GM23338 (cell line): ENCODE measurements around the gene PRSS21. TPM values are rescaled to one million over a fixed set of nuclear protein-coding genes. Genes with fewer than 3 reads are reported as not detected.

ENCODE experiments used
- ATAC-seq: fragments of 200-7000 bp; cut with Tn5 transposase; 3 replicates; pipeline ENCODE4 v1.9.1; 2020
- DNase-seq: peaks from one replicate; pipeline ENCODE4 v3.0.0-alpha.2; 2015; ENCODE audit warnings: low spot score
- H2AFZ ChIP-seq: fragments of 200-600 bp; sonication (generic); 2 replicates; pipeline ENCODE4 v1.8.0; 2016; ENCODE audit warnings: antibody characterized with exemption, mild to moderate bottlenecking, moderate library complexity
- H3F3A ChIP-seq: fragments of 200-600 bp; sonication (generic); replicated peaks from 2 replicates; pipeline ENCODE4 v1.8.0; 2017; ENCODE audit warnings: antibody characterized with exemption, mixed run types, low read depth
- H3K27ac ChIP-seq: fragments of 200-600 bp; sonication (generic); 2 replicates; pipeline ENCODE4 v1.6.1; 2016; ENCODE audit warnings: low read depth
- H3K27me3 ChIP-seq: fragments of 200-600 bp; sonication (generic); 2 replicates; pipeline ENCODE4 v1.8.0; 2016; ENCODE audit warnings: mild to moderate bottlenecking, mixed run types, moderate library complexity; ENCODE audit not compliant: insufficient read depth
- H3K36me3 ChIP-seq: fragments of 200-600 bp; sonication (generic); 2 replicates; pipeline ENCODE4 v1.8.0; 2016; ENCODE audit warnings: mild to moderate bottlenecking; ENCODE audit not compliant: insufficient read depth
- H3K4me1 ChIP-seq: fragments of 200-600 bp; sonication (generic); 2 replicates; pipeline ENCODE4 v1.8.0; 2016; ENCODE audit warnings: mild to moderate bottlenecking, moderate library complexity; ENCODE audit not compliant: insufficient read depth
- H3K4me2 ChIP-seq: fragments of 200-600 bp; sonication (generic); 2 replicates; pipeline ENCODE4 v1.7.1; 2017; ENCODE audit warnings: mixed run types
- H3K4me3 ChIP-seq: fragments of 200-600 bp; sonication (generic); 2 replicates; pipeline ENCODE4 v1.6.1; 2016; ENCODE audit warnings: mixed run types
- H3K79me2 ChIP-seq: fragments of 200-600 bp; sonication (generic); replicated peaks from 2 replicates; pipeline ENCODE4 v1.8.0; 2017; ENCODE audit warnings: mild to moderate bottlenecking; ENCODE audit not compliant: insufficient read depth
- H3K9me2 ChIP-seq: fragments of 200-600 bp; sonication (generic); 2 replicates; pipeline ENCODE4 v1.8.0; 2017; ENCODE audit not compliant: insufficient read depth
- H4K20me1 ChIP-seq: fragments of 200-600 bp; sonication (generic); replicated peaks from 2 replicates; pipeline ENCODE4 v1.8.0; 2017; ENCODE audit warnings: mild to moderate bottlenecking; ENCODE audit not compliant: insufficient read depth
- H3K27ac Mint-ChIP-seq: 2 replicates; pipeline ENCODE4 v1.8.0; 2020; ENCODE audit warnings: inconsistent platforms, mild to moderate bottlenecking, moderate library complexity, mixed read lengths
- H3K27me3 Mint-ChIP-seq: 3 replicates; pipeline ENCODE4 v1.8.0; 2022; ENCODE audit warnings: low read depth, mild to moderate bottlenecking, moderate library complexity, mixed read lengths, inconsistent platforms; ENCODE audit not compliant: insufficient read depth, poor library complexity
- H3K36me3 Mint-ChIP-seq: 3 replicates; pipeline ENCODE4 v1.8.0; 2021; ENCODE audit warnings: low read depth, mild to moderate bottlenecking, inconsistent platforms, moderate library complexity, mixed read lengths
- H3K4me1 Mint-ChIP-seq: 3 replicates; pipeline ENCODE4 v1.8.0; 2020; ENCODE audit warnings: mild to moderate bottlenecking, inconsistent platforms, mixed read lengths
- H3K4me3 Mint-ChIP-seq: 3 replicates; pipeline ENCODE4 v1.8.0; 2021; ENCODE audit warnings: moderate library complexity, mild to moderate bottlenecking, inconsistent platforms, mixed read lengths
- H3K9me3 Mint-ChIP-seq: 3 replicates; pipeline ENCODE4 v1.8.0; 2020; ENCODE audit warnings: moderate library complexity, mild to moderate bottlenecking, inconsistent platforms, mixed read lengths
- CREB1 ChIP-seq: fragments of 250-450 bp; sonication (Bioruptor Pico); IDR thresholded peaks from 2 replicates; pipeline ENCODE4 v1.5.0; 2020; ENCODE audit warnings: low read depth, mild to moderate bottlenecking, moderate library complexity
- CTCF ChIP-seq, 2 experiments: fragments of 200-600 bp in 1 of 2; sonication (generic) in 1 of 2; conservative IDR thresholded peaks; 2 replicates each; pipeline versions ENCODE4 v1.5.1 to v1.6.1; 2016 to 2017; ENCODE audit warnings: antibody characterized with exemption in 2 of 2, low read depth in 2 of 2, mild to moderate bottlenecking in 2 of 2, moderate library complexity in 1 of 2
- ETS1 ChIP-seq: IDR thresholded peaks from 2 replicates; pipeline ENCODE4 v1.6.1; 2016; ENCODE audit warnings: antibody characterized with exemption
- EZH2 ChIP-seq: fragments of 200-600 bp; sonication (generic); IDR thresholded peaks from one replicate; pipeline ENCODE4 v1.8.0; 2017; ENCODE audit warnings: antibody characterized with exemption, mild to moderate bottlenecking, low read depth; ENCODE audit not compliant: unreplicated experiment
- EZH2phosphoT487 ChIP-seq: fragments of 200-600 bp; sonication (generic); IDR thresholded peaks from one replicate; pipeline ENCODE4 v1.8.1; 2018; ENCODE audit warnings: antibody characterized with exemption; ENCODE audit not compliant: unreplicated experiment
- NANOG ChIP-seq: IDR thresholded peaks from 2 replicates; pipeline ENCODE4 v1.6.1; 2016; ENCODE audit warnings: antibody characterized with exemption, borderline replicate concordance
- POLR2AphosphoS5 ChIP-seq: IDR thresholded peaks from 2 replicates; pipeline ENCODE4 v1.6.1; 2016; ENCODE audit warnings: antibody characterized with exemption, low read depth
- STAT1 ChIP-seq: IDR thresholded peaks from one replicate; pipeline ENCODE4 v1.6.1; 2016; ENCODE audit warnings: antibody characterized with exemption; ENCODE audit not compliant: unreplicated experiment
- ZNF114 ChIP-seq: fragments of 250-450 bp; sonication (Bioruptor Pico); IDR thresholded peaks from 2 replicates; pipeline ENCODE4 v1.5.0; 2020; ENCODE audit warnings: mild to moderate bottlenecking, moderate library complexity
- ZNF331 ChIP-seq: fragments of 250-450 bp; sonication (Bioruptor Pico); IDR thresholded peaks from 2 replicates; pipeline ENCODE4 v1.5.0; 2020; ENCODE audit warnings: low read depth, mild to moderate bottlenecking, moderate library complexity
- ZNF462 ChIP-seq: fragments of 250-450 bp; sonication (Bioruptor Pico); IDR thresholded peaks from 2 replicates; pipeline ENCODE4 v1.5.0; 2020; ENCODE audit warnings: mild to moderate bottlenecking, moderate library complexity
- polyA plus RNA-seq: library from polyadenylated mRNA; unstranded; fragments of >200 nt; fragmentation: Nextera tagmentation; extraction: Ambion mirVana; gene quantifications from 2 replicates; pipeline ENCODE4 v1.2.1, GENCODE V29; 2016
- total RNA-seq: library from RNA; depleted of rRNA; stranded (reverse); fragments of >200 nt; shearing (Covaris generic); gene quantifications from 2 replicates; pipeline ENCODE4 v1.2.3, GENCODE V29; 2014

Gene PRSS21
- total and polyA plus RNA-seq, 2 experiments from 2014 or later = 2.4 to 3.1 TPM

GRCh38 chr16:2824626-2825025 lies 7.6 kb downstream of the PRSS21 start:
- Mint-ChIP-seq H3K27me3 (peaks cover 5% of the 10 kb centered on the region), H3K9me3 (no peaks in the 10 kb centered on the region), H3K4me3 (no peak overlapping the region; the same call in 2 of the 3 replicates), H3K36me3 (no peaks in the 10 kb centered on the region), H3K27ac (no peak overlapping the region), H3K4me1 (no peaks in the 10 kb centered on the region)
- Histone ChIP-seq H3K4me2 (no peak overlapping the region), H3K27me3 (no peaks in the 10 kb centered on the region), H3K27ac (no peak overlapping the region), H3F3A (no peaks in the 10 kb centered on the region), H3K36me3 (no peaks in the 10 kb centered on the region), H3K9me2 (no peaks in the 10 kb centered on the region), H3K4me1 (no peaks in the 10 kb centered on the region), H3K79me2 (no peaks in the 10 kb centered on the region), H2AFZ (no peak overlapping the region), H3K4me3 (no peak overlapping the region), H4K20me1 (no peaks in the 10 kb centered on the region)
- ATAC-seq (no peak), DNase-seq (no peak)
- TF ChIP-seq EZH2phosphoT487 = no peak
- no peak for TF ChIP-seq STAT1

- H3K36me3 ChIP-seq = no peaks in the 10 kb centered on the region
- ATAC-seq = no peak
- Mint-ChIP-seq H3K4me1 (no peaks in the 10 kb centered on the region), H3K27ac (no peak overlapping the region), H3K27me3 (peaks cover 5% of the 10 kb centered on the region), H3K9me3 (no peaks in the 10 kb centered on the region), H3K4me3 (no peak overlapping the region; the same call in 2 of the 3 replicates), H3K36me3 (no peaks in the 10 kb centered on the region)
- H3K4me2 ChIP-seq = no peak overlapping the region
- no peaks in the 10 kb centered on the region for H3K79me2 ChIP-seq
- no peak overlapping the region for H2AFZ ChIP-seq
- no peaks in the 10 kb centered on the region for H4K20me1 ChIP-seq
- no peaks in the 10 kb centered on the region for H3K4me1 ChIP-seq
- H3K27ac ChIP-seq = no peak overlapping the region
- no peak overlapping the region for H3K4me3 ChIP-seq
- H3K9me2 ChIP-seq = no peaks in the 10 kb centered on the region
- no peak for DNase-seq
- H3F3A ChIP-seq = no peaks in the 10 kb centered on the region
- no peaks in the 10 kb centered on the region for H3K27me3 ChIP-seq
- TF ChIP-seq CTCF (conservative IDR thresholded peaks at IDR 0.05; ENCODE audit: low read depth in 2 of 2) = no peak
- no peak for TF ChIP-seq ETS1
- no peak for TF ChIP-seq ZNF462 (CRISPR knock-in tag)
- no peak for TF ChIP-seq EZH2
- TF ChIP-seq CREB1 (CRISPR knock-in tag) = no peak
- TF ChIP-seq STAT1 = no peak
- no peak for TF ChIP-seq POLR2AphosphoS5
- no peak for TF ChIP-seq ZNF331 (CRISPR knock-in tag)
- TF ChIP-seq NANOG = no peak
- TF ChIP-seq ZNF114 (CRISPR knock-in tag) = no peak
These were observed 8.2 kb downstream of the PRSS21 start for GRCh38 chr16:2825049-2825742.
